K562 (cell line): ENCODE results near the gene ZNF66. TPM values are rescaled to one million over a fixed set of nuclear protein-coding genes. Genes with fewer than 3 reads are reported as not detected.

Experiments used
- ATF1 ChIP-seq, 2 experiments: fragments of 450-650 bp in 1 of 2; IDR thresholded peaks; 2 replicates each; pipeline ENCODE4 v1.6.1; 2016; ENCODE audit warnings: missing compliant biosample characterization in 1 of 2, missing genetic modification characterization in 1 of 2
- CEBPB ChIP-seq: fragments of 450-650 bp; IDR thresholded peaks from 2 replicates; pipeline ENCODE4 v1.6.1; 2016; ENCODE audit warnings: missing genetic modification characterization, missing compliant biosample characterization
- CGGBP1 ChIP-seq: fragments of 250-450 bp; sonication (Bioruptor Pico); IDR thresholded peaks from 2 replicates; pipeline ENCODE4 v1.9.0; 2021; ENCODE audit warnings: mild to moderate bottlenecking
- HDAC2 ChIP-seq: fragments of 450-650 bp; IDR thresholded peaks from 2 replicates; pipeline ENCODE4 v1.6.1; 2016; ENCODE audit warnings: mild to moderate bottlenecking
- MAFK ChIP-seq: IDR thresholded peaks from 2 replicates; pipeline ENCODE4 v1.6.1; 2011; ENCODE audit warnings: low read length, improper control_type of control experiment
- NCOA1 ChIP-seq: fragments of 450-650 bp; IDR thresholded peaks from 2 replicates; pipeline ENCODE4 v1.6.1; 2016; ENCODE audit warnings: low read depth
- NCOA4 ChIP-seq: fragments of 450-650 bp; IDR thresholded peaks from 2 replicates; pipeline ENCODE4 v1.6.1; 2018; ENCODE audit warnings: mild to moderate bottlenecking; ENCODE audit not compliant: partially characterized antibody
- POLR2AphosphoS5 ChIP-seq: IDR thresholded peaks from 2 replicates; pipeline ENCODE4 v1.6.1; 2011; ENCODE audit warnings: mild to moderate bottlenecking, low read depth, low read length, moderate library complexity; ENCODE audit not compliant: control insufficient read depth, insufficient read depth
- POLR2B ChIP-seq: fragments of 450-650 bp; IDR thresholded peaks from 2 replicates; pipeline ENCODE4 v1.6.1; 2018; ENCODE audit warnings: low read depth; ENCODE audit not compliant: partially characterized antibody
- RBM25 ChIP-seq: fragments of 200-400 bp; formaldehyde crosslinking; IDR thresholded peaks from 2 replicates; pipeline ENCODE4 v1.6.1; 2018; ENCODE audit warnings: low read length, low read depth, moderate library complexity; ENCODE audit not compliant: severe bottlenecking
- SP2 ChIP-seq: IDR thresholded peaks from 2 replicates; pipeline ENCODE4 v1.6.1; 2011; ENCODE audit warnings: mild to moderate bottlenecking, low read depth, low read length, moderate library complexity; ENCODE audit not compliant: poor library complexity, severe bottlenecking; ENCODE audit errors: extremely low read depth
- ZNF277 ChIP-seq: fragments of 250-450 bp; sonication (Bioruptor Pico); IDR thresholded peaks from 2 replicates; pipeline ENCODE4 v1.8.0; 2022; ENCODE audit warnings: inconsistent platforms, mild to moderate bottlenecking, moderate library complexity, borderline replicate concordance
- ZNF282 ChIP-seq: sonication (generic); formaldehyde crosslinking; IDR thresholded peaks from 2 replicates; pipeline ENCODE4 v1.8.1; 2023; ENCODE audit warnings: missing genetic modification reagents
- ZNF57 ChIP-seq: fragments of 450-650 bp; formaldehyde crosslinking; IDR thresholded peaks from 2 replicates; pipeline ENCODE4 v1.4.0; 2020; ENCODE audit warnings: mild to moderate bottlenecking, moderate library complexity
- ZNF766 ChIP-seq: fragments of 200-800 bp; sonication (Bioruptor generic); conservative IDR thresholded peaks from 2 replicates; pipeline ENCODE4 v1.6.1; 2016; ENCODE audit warnings: missing genetic modification characterization, missing compliant biosample characterization
- ZZZ3 ChIP-seq: fragments of 450-650 bp; IDR thresholded peaks from 2 replicates; pipeline ENCODE4 v1.6.1; 2016; ENCODE audit warnings: antibody characterized with exemption, mild to moderate bottlenecking, moderate library complexity
- polyA plus RNA-seq, 8 experiments: library from polyadenylated mRNA; depleted of rRNA in 4 of 8; stranded (reverse) in 5 of 8; unstranded in 3 of 8; fragments of >200 nt; fragmentation: Nextera tagmentation in 2 of 8; fragmentation: Illumina TruSeq in 1 of 8; extraction: Ambion mirVana in 2 of 8; extraction: Trizol in 1 of 8; gene quantifications; 2 replicates each; pipeline versions ENCODE4 v1.2.1 to v1.2.3, GENCODE V29; 2011 to 2014; ENCODE audit warnings: inconsistent platforms in 1 of 8, missing spikeins in 1 of 8
- total RNA-seq, 7 experiments: library from RNA; depleted of rRNA in 6 of 7; stranded (reverse); fragments of >200 nt in 6 of 7; fragmentation: Illumina TruSeq in 2 of 7; extraction: Trizol in 2 of 7; gene quantifications; 2 replicates each; pipeline versions ENCODE4 v1.2.1 to v1.2.3, GENCODE V29; 2011 to 2021; ENCODE audit warnings: low replicate concordance in 1 of 7
- TF ChIP-seq, protein P1 (sequence below): sonication (generic); formaldehyde crosslinking; IDR thresholded peaks from 2 replicates; pipeline ENCODE4 v1.9.0; 2022; ENCODE audit warnings: mild to moderate bottlenecking, missing genetic modification reagents
- TF ChIP-seq, protein P2 (sequence below), 2 experiments: fragments of 250-450 bp in 1 of 2; fragments of 450-650 bp in 1 of 2; sonication (Bioruptor Pico) in 1 of 2; IDR thresholded peaks; 2 replicates each; pipeline versions ENCODE4 v1.6.1 to v1.8.0; 2016 to 2021; ENCODE audit warnings: mild to moderate bottlenecking in 2 of 2, moderate library complexity in 2 of 2, missing compliant biosample characterization in 1 of 2, missing genetic modification characterization in 1 of 2
- TF ChIP-seq, protein P3 (sequence below), 2 experiments: IDR thresholded peaks in 1 of 2; conservative IDR thresholded peaks in 1 of 2; 2 replicates each; pipeline ENCODE4 v1.6.1; 2016; ENCODE audit warnings: low read depth in 2 of 2, mild to moderate bottlenecking in 1 of 2, missing compliant biosample characterization in 1 of 2, missing genetic modification characterization in 1 of 2, moderate library complexity in 1 of 2

The ZNF66 gene
- total and polyA plus RNA-seq, 9 of the 15 experiments (the other 6 are each of a cell fraction or from before 2014, with no cell fraction given) = 0.13 to 2.7 (median 1.6) TPM

GRCh38 chr19:20776083-20777076 lies at the start of gene ZNF66 (continued):
- TF ChIP-seq POLR2AphosphoS5 (no peak; the same call in 1 of the 2 replicates), ZNF277 (no peak), ZNF57 (CRISPR knock-in tag) (no peak), RBM25 (peak; percentile 73), ATF1 (CRISPR knock-in tag; IDR thresholded peaks at IDR 0.05) (no peak), ATF1 (tag; IDR thresholded peaks at IDR 0.05) (0 out of 2 replicates have a peak, but pooled peaks have one; percentile 16), SP2 (peak; percentile 46), ZNF282 (CRISPR knock-in tag) (no peak), POLR2B (peak; percentile 32), CGGBP1 (CRISPR knock-in tag) (no peak), NCOA4 (no peak), MAFK (no peak), ZZZ3 (no peak), NCOA1 (no peak), CEBPB (no peak), ZNF766 (CRISPR knock-in tag) (no peak), HDAC2 (no peak)
- TF ChIP-seq, protein P1, sequence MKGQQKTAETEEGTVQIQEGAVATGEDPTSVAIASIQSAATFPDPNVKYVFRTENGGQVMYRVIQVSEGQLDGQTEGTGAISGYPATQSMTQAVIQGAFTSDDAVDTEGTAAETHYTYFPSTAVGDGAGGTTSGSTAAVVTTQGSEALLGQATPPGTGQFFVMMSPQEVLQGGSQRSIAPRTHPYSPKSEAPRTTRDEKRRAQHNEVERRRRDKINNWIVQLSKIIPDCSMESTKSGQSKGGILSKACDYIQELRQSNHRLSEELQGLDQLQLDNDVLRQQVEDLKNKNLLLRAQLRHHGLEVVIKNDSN (CRISPR knock-in tag) = no peak
- TF ChIP-seq, protein P2, sequence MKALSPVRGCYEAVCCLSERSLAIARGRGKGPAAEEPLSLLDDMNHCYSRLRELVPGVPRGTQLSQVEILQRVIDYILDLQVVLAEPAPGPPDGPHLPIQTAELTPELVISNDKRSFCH (CRISPR knock-in tag; IDR thresholded peaks at IDR 0.05) = no peak
- TF ChIP-seq, protein P2 (tag; IDR thresholded peaks at IDR 0.05) = no peak
- TF ChIP-seq, protein P3, sequence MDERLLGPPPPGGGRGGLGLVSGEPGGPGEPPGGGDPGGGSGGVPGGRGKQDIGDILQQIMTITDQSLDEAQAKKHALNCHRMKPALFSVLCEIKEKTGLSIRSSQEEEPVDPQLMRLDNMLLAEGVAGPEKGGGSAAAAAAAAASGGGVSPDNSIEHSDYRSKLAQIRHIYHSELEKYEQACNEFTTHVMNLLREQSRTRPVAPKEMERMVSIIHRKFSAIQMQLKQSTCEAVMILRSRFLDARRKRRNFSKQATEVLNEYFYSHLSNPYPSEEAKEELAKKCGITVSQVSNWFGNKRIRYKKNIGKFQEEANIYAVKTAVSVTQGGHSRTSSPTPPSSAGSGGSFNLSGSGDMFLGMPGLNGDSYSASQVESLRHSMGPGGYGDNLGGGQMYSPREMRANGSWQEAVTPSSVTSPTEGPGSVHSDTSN (CRISPR knock-in tag; IDR thresholded peaks at IDR 0.05; ENCODE audit: low read depth) = peak; percentile 72
- TF ChIP-seq, protein P3 (tag; conservative IDR thresholded peaks at IDR 0.05; ENCODE audit: low read depth) = peak; percentile 97
